Endothelial cell (in vitro differentiated cells): Measurements from ENCODE around the gene LCA5. TPM values are rescaled to one million over a fixed set of nuclear protein-coding genes. Genes with fewer than 3 reads are reported as not detected.

Experiments used
- DNase-seq: peaks from one replicate; pipeline ENCODE4 v3.0.0; 2021; ENCODE audit warnings: low spot score
- H3K27ac Mint-ChIP-seq: one replicate; pipeline ENCODE4 v1.8.0; 2021; ENCODE audit warnings: mixed read lengths, inconsistent platforms; ENCODE audit not compliant: unreplicated experiment
- H3K27me3 Mint-ChIP-seq: one replicate; pipeline ENCODE4 v1.8.0; 2021; ENCODE audit warnings: mild to moderate bottlenecking, moderate library complexity, mixed read lengths, inconsistent platforms; ENCODE audit not compliant: unreplicated experiment
- H3K36me3 Mint-ChIP-seq: one replicate; pipeline ENCODE4 v1.8.0; 2021; ENCODE audit warnings: mild to moderate bottlenecking, low read depth, mixed read lengths, inconsistent platforms; ENCODE audit not compliant: unreplicated experiment
- H3K4me1 Mint-ChIP-seq: one replicate; pipeline ENCODE4 v1.8.0; 2021; ENCODE audit warnings: mild to moderate bottlenecking, mixed read lengths, inconsistent platforms; ENCODE audit not compliant: unreplicated experiment
- H3K4me3 Mint-ChIP-seq: one replicate; pipeline ENCODE4 v1.8.0; 2021; ENCODE audit warnings: mild to moderate bottlenecking, mixed read lengths, inconsistent platforms; ENCODE audit not compliant: unreplicated experiment
- H3K9me3 Mint-ChIP-seq: one replicate; pipeline ENCODE4 v1.8.0; 2021; ENCODE audit warnings: mixed read lengths, inconsistent platforms; ENCODE audit not compliant: unreplicated experiment
- CTCF ChIP-seq: fragments of 200-600 bp; sonication (generic); IDR thresholded peaks from one replicate; pipeline ENCODE4 v1.5.0; 2021; ENCODE audit warnings: antibody characterized with exemption; ENCODE audit not compliant: unreplicated experiment
- total RNA-seq: library from RNA; stranded (reverse); fragmentation: NEBNext Ultra II Directional; extraction: Animal tissue kit (Norgen Biotek cat#: 25700); gene quantifications from one replicate; pipeline ENCODE4 v1.2.1, GENCODE V29; 2021; ENCODE audit not compliant: unreplicated experiment

Gene LCA5
- total RNA-seq, 1 donor from 2014 or later, result 3.6 TPM

GRCh38 chr6:79559706-79560105 is 22.5 kb upstream of the LCA5 start:
- TF ChIP-seq CTCF, result no peak
- Mint-ChIP-seq H3K27ac (no peak overlapping the region), H3K4me3 (no peak overlapping the region), H3K36me3 (no peaks in the 10 kb centered on the region), H3K27me3 (no peaks in the 10 kb centered on the region), H3K4me1 (no peaks in the 10 kb centered on the region), H3K9me3 (no peaks in the 10 kb centered on the region)
- no peak for DNase-seq

GRCh38 chr6:79557673-79558467 is 20.6 kb upstream of the LCA5 start:
- Mint-ChIP-seq H3K4me1 (no peaks in the 10 kb centered on the region), H3K4me3 (no peak overlapping the region), H3K36me3 (no peaks in the 10 kb centered on the region), H3K27me3 (no peaks in the 10 kb centered on the region), H3K27ac (no peak overlapping the region), H3K9me3 (no peaks in the 10 kb centered on the region)
- no peak for DNase-seq
- no peak for TF ChIP-seq CTCF

GRCh38 chr6:79554305-79554704 is 17.1 kb upstream of the LCA5 start:
- no peak for TF ChIP-seq CTCF
- no peak for DNase-seq
- Mint-ChIP-seq H3K27me3 (no peaks in the 10 kb centered on the region), H3K9me3 (no peaks in the 10 kb centered on the region), H3K36me3 (no peaks in the 10 kb centered on the region), H3K27ac (no peak overlapping the region), H3K4me1 (no peaks in the 10 kb centered on the region), H3K4me3 (no peak overlapping the region)

- H3K4me3 Mint-ChIP-seq, result no peak overlapping the region
- H3K9me3 Mint-ChIP-seq, result no peaks in the 10 kb centered on the region
- no peaks in the 10 kb centered on the region for H3K27me3 Mint-ChIP-seq
- no peak overlapping the region for H3K27ac Mint-ChIP-seq
- peaks cover 1% of the 10 kb centered on the region for H3K4me1 Mint-ChIP-seq
- no peak for DNase-seq
- no peak for TF ChIP-seq CTCF
- H3K36me3 Mint-ChIP-seq, result no peaks in the 10 kb centered on the region
Measured at GRCh38 chr6:79551401-79551800, 14.2 kb upstream of the LCA5 start.

- Mint-ChIP-seq H3K4me1 (peaks cover 21% of the 10 kb centered on the region), H3K9me3 (no peaks in the 10 kb centered on the region), H3K36me3 (no peaks in the 10 kb centered on the region), H3K4me3 (no peak overlapping the region), H3K27me3 (no peaks in the 10 kb centered on the region), H3K27ac (no peak overlapping the region)
- no peak for TF ChIP-seq CTCF
- no peak for DNase-seq
Measured at GRCh38 chr6:79548304-79548703, 11.1 kb upstream of the LCA5 start.
